ENCODE results near the gene OPRL1. TPM values are rescaled to one million over a fixed set of nuclear protein-coding genes. Genes with fewer than 3 reads are reported as not detected.

OPRL1 gene
- total RNA-seq, 1 donor from 2014 or later, result 1.4 TPM

GRCh38 chr20:64109831-64110391 lies 30.0 kb downstream of the OPRL1 start:
- TF ChIP-seq, protein P1, sequence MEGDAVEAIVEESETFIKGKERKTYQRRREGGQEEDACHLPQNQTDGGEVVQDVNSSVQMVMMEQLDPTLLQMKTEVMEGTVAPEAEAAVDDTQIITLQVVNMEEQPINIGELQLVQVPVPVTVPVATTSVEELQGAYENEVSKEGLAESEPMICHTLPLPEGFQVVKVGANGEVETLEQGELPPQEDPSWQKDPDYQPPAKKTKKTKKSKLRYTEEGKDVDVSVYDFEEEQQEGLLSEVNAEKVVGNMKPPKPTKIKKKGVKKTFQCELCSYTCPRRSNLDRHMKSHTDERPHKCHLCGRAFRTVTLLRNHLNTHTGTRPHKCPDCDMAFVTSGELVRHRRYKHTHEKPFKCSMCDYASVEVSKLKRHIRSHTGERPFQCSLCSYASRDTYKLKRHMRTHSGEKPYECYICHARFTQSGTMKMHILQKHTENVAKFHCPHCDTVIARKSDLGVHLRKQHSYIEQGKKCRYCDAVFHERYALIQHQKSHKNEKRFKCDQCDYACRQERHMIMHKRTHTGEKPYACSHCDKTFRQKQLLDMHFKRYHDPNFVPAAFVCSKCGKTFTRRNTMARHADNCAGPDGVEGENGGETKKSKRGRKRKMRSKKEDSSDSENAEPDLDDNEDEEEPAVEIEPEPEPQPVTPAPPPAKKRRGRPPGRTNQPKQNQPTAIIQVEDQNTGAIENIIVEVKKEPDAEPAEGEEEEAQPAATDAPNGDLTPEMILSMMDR (IDR thresholded peaks at IDR 0.05), result no peak
- ChIA-PET CTCF (no interaction called here), POLR2A (no interaction called here)
- no peaks in the 10 kb centered on the region for H3K9me3 Mint-ChIP-seq
- no peak overlapping the region for H3K4me3 Mint-ChIP-seq
- DNase-seq (no peak), ATAC-seq (ENCODE audit: low read depth) (no peak)
- no peaks in the 10 kb centered on the region for H3K27me3 Mint-ChIP-seq
- intact Hi-C loops (cut with micrococcal nuclease), result loop anchor here (10.0 kb wide), 1 partner anchor 245 kb away; the partner anchor contains the start of genes ABHD16B and TPD52L2
- H3K27ac Mint-ChIP-seq, result no peak overlapping the region
- peaks cover 34% of the 10 kb centered on the region for H3K4me1 Mint-ChIP-seq
- no peaks in the 10 kb centered on the region for H3K36me3 Mint-ChIP-seq (ENCODE audit: low read depth)

DNA sequence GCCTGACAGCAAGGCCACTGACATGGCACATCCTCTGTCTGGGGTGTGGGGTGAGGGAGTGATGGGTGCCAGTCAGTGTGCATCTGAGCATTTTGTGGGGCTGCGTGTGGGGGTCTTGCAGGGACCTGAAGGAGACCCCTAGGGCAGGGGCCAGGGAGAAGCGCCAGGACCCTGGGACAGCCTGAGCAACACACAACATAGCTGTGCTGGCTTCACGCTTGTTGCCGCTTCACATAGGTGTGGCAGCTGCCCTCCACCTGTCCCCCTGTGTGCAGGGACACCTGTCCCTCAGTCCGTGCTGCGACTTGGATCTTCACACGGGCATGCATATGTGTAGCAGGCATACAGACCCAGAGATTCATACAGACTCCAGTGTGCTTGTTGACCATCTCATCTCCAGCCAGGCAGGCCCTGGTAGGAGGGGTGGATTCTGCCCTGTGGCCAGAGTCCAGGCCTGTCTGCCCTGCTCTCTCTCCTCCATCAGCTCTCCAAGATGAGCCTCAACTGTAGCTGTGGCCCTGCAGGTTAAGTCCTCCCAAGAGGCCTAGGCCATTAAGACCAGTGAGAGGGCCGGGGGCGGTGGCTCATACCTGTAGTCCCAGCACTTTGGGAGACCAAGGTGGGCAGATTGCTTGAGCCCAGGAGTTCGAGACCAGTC lies 30.7 kb downstream of the OPRL1 start:
- intact Hi-C loops (cut with micrococcal nuclease), result no loop called here
- POLR2A ChIA-PET, result no interaction called here
- Mint-ChIP-seq H3K9me3 (no peaks in the 10 kb centered on the region), H3K27ac (no peak overlapping the region), H3K36me3 (ENCODE audit: low read depth) (no peaks in the 10 kb centered on the region), H3K4me1 (peaks cover 34% of the 10 kb centered on the region), H3K27me3 (no peaks in the 10 kb centered on the region), H3K4me3 (no peak overlapping the region)
- ATAC-seq (ENCODE audit: low read depth) (no peak), DNase-seq (no peak)
- CTCF ChIA-PET, result interaction anchor here (1.0 kb wide), 1 partner anchor 9 kb away, joined by 3 read pairs; no protein-coding TSS in a partner anchor
- TF ChIP-seq, protein P1 (IDR thresholded peaks at IDR 0.05), result no peak

DNA sequence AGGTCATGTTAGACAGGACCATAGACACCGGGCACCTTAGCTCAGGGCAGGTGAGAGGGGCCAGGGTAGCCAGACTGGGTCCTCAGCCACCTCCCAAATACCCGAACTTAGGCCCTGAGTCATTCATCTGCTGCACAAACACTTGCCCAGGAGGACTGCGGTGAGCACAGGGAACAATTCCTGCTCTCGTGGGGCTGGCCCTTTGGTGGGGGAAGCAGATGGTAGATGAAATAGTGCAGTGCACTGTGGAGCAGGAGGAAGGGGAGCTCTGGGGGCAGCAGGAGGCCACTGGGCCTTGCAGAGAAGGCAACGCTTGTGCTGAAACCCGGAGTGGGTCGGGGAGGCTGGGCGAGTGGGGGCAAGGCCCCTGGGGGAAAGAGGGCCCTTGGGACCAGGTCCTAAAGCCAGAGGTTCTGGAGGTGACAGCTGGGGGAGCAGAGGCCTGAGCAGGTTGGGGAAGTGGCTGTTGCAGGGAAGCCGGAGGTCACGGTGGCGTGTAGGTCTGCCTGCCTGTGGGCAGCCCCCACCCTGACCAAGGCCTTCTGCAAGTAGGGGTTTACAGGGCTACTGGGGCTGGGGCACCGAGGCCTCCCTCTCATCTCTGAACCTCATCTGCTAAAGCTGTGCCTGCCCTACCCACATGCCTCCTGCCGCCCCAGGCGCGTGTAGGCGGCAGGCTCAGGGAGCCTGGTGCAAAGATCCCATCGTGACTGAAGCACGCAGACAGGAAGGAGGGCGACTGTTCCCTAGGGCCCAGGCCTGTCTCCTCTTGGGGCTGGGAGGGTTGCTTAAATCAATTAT lies 32.2 kb downstream of the OPRL1 start:
- ChIA-PET POLR2A (no interaction called here), CTCF (interaction anchor here (0.7 to 1.4 kb wide), 3 partner anchors 8 to 42 kb away, joined by 3 to 6 read pairs (median 3); no protein-coding TSS in a partner anchor)
- TF ChIP-seq, protein P1 (IDR thresholded peaks at IDR 0.05), result no peak
- H3K27me3 Mint-ChIP-seq, result no peaks in the 10 kb centered on the region
- intact Hi-C loops (cut with micrococcal nuclease), result no loop called here
- H3K27ac Mint-ChIP-seq, result no peak overlapping the region
- no peak overlapping the region for H3K4me3 Mint-ChIP-seq
- DNase-seq (peak; percentile 13), ATAC-seq (ENCODE audit: low read depth) (no peak)
- no peaks in the 10 kb centered on the region for H3K36me3 Mint-ChIP-seq (ENCODE audit: low read depth)
- no peaks in the 10 kb centered on the region for H3K9me3 Mint-ChIP-seq
- H3K4me1 Mint-ChIP-seq, result peaks cover 31% of the 10 kb centered on the region

GRCh38 chr20:64112691-64113443 lies 33.0 kb downstream of the OPRL1 start:
- H3K4me1 Mint-ChIP-seq, result peaks cover 23% of the 10 kb centered on the region

More at GRCh38 chr20:64112691-64113443, 33.0 kb downstream of the OPRL1 start:
- TF ChIP-seq, protein P1 (IDR thresholded peaks at IDR 0.05), result no peak
- Mint-ChIP-seq H3K36me3 (ENCODE audit: low read depth) (no peaks in the 10 kb centered on the region), H3K9me3 (no peaks in the 10 kb centered on the region), H3K27ac (no peak overlapping the region), H3K4me3 (no peak overlapping the region), H3K27me3 (no peaks in the 10 kb centered on the region)
- ChIA-PET CTCF (no interaction called here), POLR2A (no interaction called here)
- no peak for DNase-seq
- ATAC-seq (ENCODE audit: low read depth), result no peak
- intact Hi-C loops (cut with micrococcal nuclease), result no loop called here

Measured in activated B cell treated with CpG ODN at 0.5 μM for 24 hours (primary cell).